DOHH2 (cell line): Measurements from ENCODE around the gene ABTB1.

ENCODE experiments used
- H3F3A ChIP-seq: fragments of 200-600 bp; sonication (generic), shearing (Covaris generic); 2 replicates; pipeline ENCODE4 v1.6.0; 2016; ENCODE audit warnings: antibody characterized with exemption, mild to moderate bottlenecking; ENCODE audit not compliant: control insufficient read depth, insufficient read depth
- H3K27ac ChIP-seq: fragments of 200-600 bp; sonication (generic); 2 replicates; pipeline ENCODE4 v1.5.1; 2014; ENCODE audit warnings: low read depth, mild to moderate bottlenecking, low read length, moderate library complexity
- H3K27me3 ChIP-seq: fragments of 200-600 bp; sonication (generic); 2 replicates; pipeline ENCODE4 v1.6.1; 2014; ENCODE audit warnings: mild to moderate bottlenecking, low read length, mixed read lengths; ENCODE audit not compliant: control insufficient read depth
- H3K36me3 ChIP-seq: fragments of 200-600 bp; sonication (generic); 2 replicates; pipeline ENCODE4 v1.6.1; 2014; ENCODE audit warnings: mild to moderate bottlenecking, low read length, moderate library complexity, mixed read lengths; ENCODE audit not compliant: control insufficient read depth
- H3K4me1 ChIP-seq: fragments of 200-600 bp; sonication (generic); 2 replicates; pipeline ENCODE4 v1.6.1; 2014; ENCODE audit warnings: mild to moderate bottlenecking, low read length, mixed read lengths; ENCODE audit not compliant: control insufficient read depth
- H3K4me2 ChIP-seq: fragments of 200-600 bp; sonication (generic); 2 replicates; pipeline ENCODE4 v1.6.0; 2014; ENCODE audit warnings: mild to moderate bottlenecking, low read length, moderate library complexity
- H3K4me3 ChIP-seq: fragments of 200-600 bp; sonication (generic); 2 replicates; pipeline ENCODE4 v1.5.1; 2014; ENCODE audit warnings: mild to moderate bottlenecking, low read length, mixed read lengths
- H3K79me2 ChIP-seq: fragments of 200-600 bp; sonication (generic); 2 replicates; pipeline ENCODE4 v1.6.1; 2014; ENCODE audit warnings: mild to moderate bottlenecking, low read length, mixed read lengths; ENCODE audit not compliant: control insufficient read depth
- H3K9me2 ChIP-seq: fragments of 200-600 bp; sonication (generic); replicated peaks from 2 replicates; pipeline ENCODE4 v1.6.1; 2014; ENCODE audit warnings: mild to moderate bottlenecking, low read length, mixed read lengths; ENCODE audit not compliant: control insufficient read depth
- H3K9me3 ChIP-seq: fragments of 200-600 bp; sonication (generic); 2 replicates; pipeline ENCODE4 v1.6.1; 2014; ENCODE audit warnings: antibody characterized with exemption, low read length, mixed read lengths; ENCODE audit not compliant: control insufficient read depth, insufficient read depth
- H4K20me1 ChIP-seq: fragments of 200-600 bp; sonication (generic); 2 replicates; pipeline ENCODE4 v1.6.0; 2014; ENCODE audit warnings: low read depth, mild to moderate bottlenecking, antibody characterized with exemption, low read length, moderate library complexity; ENCODE audit not compliant: control insufficient read depth, insufficient read depth
- CTCF ChIP-seq: fragments of 200-600 bp; sonication (generic); IDR thresholded peaks from one replicate; pipeline ENCODE4 v1.5.1; 2014; ENCODE audit warnings: antibody characterized with exemption, mild to moderate bottlenecking, low read depth, low read length; ENCODE audit not compliant: poor library complexity, severe bottlenecking
- EZH2phosphoT487 ChIP-seq: fragments of 200-600 bp; sonication (generic); IDR thresholded peaks from 2 replicates; pipeline ENCODE4 v1.6.1; 2017; ENCODE audit warnings: borderline replicate concordance, mild to moderate bottlenecking, antibody characterized with exemption, low read length, moderate library complexity, mixed read lengths

The ABTB1 gene

GRCh38 chr3:127722091-127722784 is 49.5 kb downstream of the ABTB1 start:
- Histone ChIP-seq H3K9me3 (no peaks in the 10 kb centered on the region), H3K27ac (no peak overlapping the region), H3K4me2 (no peak overlapping the region), H3F3A (no peaks in the 10 kb centered on the region), H3K4me1 (no peaks in the 10 kb centered on the region), H3K4me3 (no peak overlapping the region), H3K36me3 (no peaks in the 10 kb centered on the region), H3K79me2 (no peaks in the 10 kb centered on the region), H3K9me2 (no peaks in the 10 kb centered on the region), H4K20me1 (no peaks in the 10 kb centered on the region), H3K27me3 (no peaks in the 10 kb centered on the region)
- no peak for TF ChIP-seq EZH2phosphoT487

DNA sequence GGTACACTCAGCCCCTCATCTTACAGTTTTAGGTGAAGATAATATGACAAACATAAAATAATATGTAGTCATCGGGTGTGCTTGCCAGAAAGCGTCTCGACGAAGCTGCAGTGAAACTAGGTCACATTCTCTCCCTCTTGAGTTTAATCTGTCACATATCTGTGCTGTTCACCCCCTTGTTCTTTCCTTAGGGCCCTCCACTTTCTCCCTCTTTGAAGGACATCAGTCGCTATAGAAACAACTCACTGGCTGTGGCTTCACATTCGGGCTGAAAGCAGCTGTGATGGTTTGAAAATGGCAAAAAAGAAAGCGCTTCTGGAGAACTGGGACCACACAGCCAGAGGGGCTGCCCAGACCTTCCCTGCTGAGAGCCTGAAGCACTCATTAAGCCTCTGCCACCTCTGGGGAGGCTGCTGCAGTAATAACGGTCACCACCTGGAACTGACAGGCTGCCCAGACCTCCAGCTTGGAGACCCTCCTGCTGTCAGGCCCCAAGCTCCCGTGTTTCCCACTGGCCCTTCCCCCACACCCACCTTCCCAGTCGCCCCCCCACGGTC is 50.3 kb downstream of the ABTB1 start:
- TF ChIP-seq CTCF (no peak), EZH2phosphoT487 (no peak)
- H3K4me2 ChIP-seq = no peak overlapping the region
- H3F3A ChIP-seq = no peaks in the 10 kb centered on the region
- no peak overlapping the region for H3K4me3 ChIP-seq
- no peak overlapping the region for H3K27ac ChIP-seq
- H3K4me1 ChIP-seq = no peaks in the 10 kb centered on the region
- H3K27me3 ChIP-seq = no peaks in the 10 kb centered on the region
- H3K79me2 ChIP-seq = no peaks in the 10 kb centered on the region
- H3K36me3 ChIP-seq = no peaks in the 10 kb centered on the region
- H4K20me1 ChIP-seq = no peaks in the 10 kb centered on the region
- no peaks in the 10 kb centered on the region for H3K9me3 ChIP-seq
- no peaks in the 10 kb centered on the region for H3K9me2 ChIP-seq

DNA sequence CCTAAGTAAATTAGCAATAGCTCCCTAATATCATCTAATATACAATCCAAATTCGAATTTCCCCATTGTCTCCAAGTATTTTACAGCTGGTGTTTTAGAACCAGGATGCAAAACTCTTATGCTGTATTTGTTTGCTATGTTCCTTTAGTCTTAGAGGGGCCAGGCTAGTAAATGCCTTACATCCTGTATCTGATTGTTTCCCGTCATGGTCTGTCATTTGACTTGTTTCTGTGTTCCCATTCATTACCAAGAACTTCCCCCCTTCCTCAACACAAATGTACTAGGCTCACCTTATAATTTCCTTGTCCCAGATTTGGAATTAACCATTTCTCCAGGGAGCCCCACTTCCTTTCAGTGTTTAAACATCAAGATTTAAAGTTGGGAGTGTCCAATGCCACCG is 54.1 kb downstream of the ABTB1 start:
- Histone ChIP-seq H3K4me3 (no peak overlapping the region), H3K9me3 (no peaks in the 10 kb centered on the region), H3K4me2 (no peak overlapping the region), H3K4me1 (peaks cover 20% of the 10 kb centered on the region), H4K20me1 (no peaks in the 10 kb centered on the region), H3K27me3 (no peaks in the 10 kb centered on the region), H3K27ac (no peak overlapping the region), H3K36me3 (no peaks in the 10 kb centered on the region), H3K9me2 (no peaks in the 10 kb centered on the region), H3F3A (no peaks in the 10 kb centered on the region), H3K79me2 (no peaks in the 10 kb centered on the region)
- TF ChIP-seq EZH2phosphoT487 (no peak), CTCF (no peak)

DNA sequence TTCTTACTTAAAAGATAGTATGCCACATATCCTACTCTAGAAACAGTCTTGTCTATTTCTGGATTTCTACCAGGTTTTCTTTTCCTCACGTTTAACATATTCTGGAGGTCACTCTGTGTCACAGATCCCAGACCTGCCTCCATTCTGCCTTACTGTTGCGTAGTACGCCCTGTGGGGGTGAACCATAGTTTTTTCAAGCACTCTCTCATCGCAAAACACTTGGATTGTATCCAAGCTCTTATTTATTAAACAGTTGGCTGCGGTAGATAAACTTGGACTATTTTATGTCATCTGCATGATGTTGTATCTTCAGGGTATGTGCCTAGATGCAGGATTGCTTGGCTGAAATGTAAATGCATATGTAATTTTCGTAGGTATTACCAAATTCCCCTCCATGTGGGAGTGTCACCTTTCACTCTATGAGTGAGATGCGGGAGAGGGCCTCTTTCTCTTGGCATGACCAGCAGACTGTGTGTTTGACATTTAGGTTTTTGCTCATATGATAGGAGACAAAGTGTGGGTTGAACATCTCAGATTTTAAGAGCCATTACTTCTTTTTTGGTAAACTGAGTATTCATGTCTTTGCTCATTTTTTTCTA is 55.8 kb downstream of the ABTB1 start:
- no peaks in the 10 kb centered on the region for H3K9me2 ChIP-seq
- no peaks in the 10 kb centered on the region for H3K9me3 ChIP-seq
- no peak overlapping the region for H3K27ac ChIP-seq
- TF ChIP-seq CTCF (no peak), EZH2phosphoT487 (no peak)
- H3K27me3 ChIP-seq = no peaks in the 10 kb centered on the region
- H3K4me1 ChIP-seq = peaks cover 35% of the 10 kb centered on the region
- H3K4me3 ChIP-seq = no peak overlapping the region
- H3K79me2 ChIP-seq = no peaks in the 10 kb centered on the region
- no peaks in the 10 kb centered on the region for H4K20me1 ChIP-seq
- H3K4me2 ChIP-seq = no peak overlapping the region
- H3F3A ChIP-seq = no peaks in the 10 kb centered on the region
- H3K36me3 ChIP-seq = no peaks in the 10 kb centered on the region
